Measurements from ENCODE around the gene ENPEP.
"Not testable (repeated sequence)": the region's sequence is repeated elsewhere in the genome, so short reads cannot be mapped to it uniquely, and the experiment has no call there.

The ENPEP gene

GRCh38 chr4:110543577-110543976, 67.6 kb downstream of the ENPEP start:
- DNase-seq (ENCODE audit: low read depth, low spot score): no peak
- H3K9me3 ChIP-seq (ENCODE audit: control insufficient read depth, insufficient read depth, low read length): no peaks in the 10 kb centered on the region
- no CpG with 5 or more reads among the region's 2 CpGs for WGBS (ENCODE audit: insufficient coverage, insufficient read length)

DNA sequence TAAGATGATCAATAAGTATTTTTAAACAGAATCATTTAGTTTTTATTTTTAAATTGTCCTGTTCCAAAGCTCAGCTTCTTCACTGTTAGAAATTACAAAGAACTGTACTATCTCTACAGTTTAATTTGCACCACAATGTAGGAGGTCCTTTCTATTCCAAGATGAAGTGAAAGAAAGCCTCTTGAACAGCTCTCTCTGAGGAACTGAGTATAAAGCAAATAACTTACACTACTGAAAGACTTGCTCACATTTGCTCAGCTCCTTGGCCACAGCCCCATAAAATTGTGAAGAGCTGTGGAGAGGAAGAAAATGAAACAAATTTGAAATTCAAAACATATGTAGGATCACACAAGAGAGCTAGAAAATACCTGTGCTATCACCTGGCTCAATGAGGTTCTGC, 68.6 kb downstream of the ENPEP start:
- H3K27me3 ChIP-seq (ENCODE audit: control insufficient read depth, insufficient read depth, low read length): no peaks in the 10 kb centered on the region
- no peaks in the 10 kb centered on the region for H3K36me3 ChIP-seq (ENCODE audit: control insufficient read depth, insufficient read depth, low read length)
- no peaks in the 10 kb centered on the region for H3K9me3 ChIP-seq (ENCODE audit: control insufficient read depth, insufficient read depth, low read length)
- no peak for DNase-seq (ENCODE audit: low read depth, low spot score)
- no peak overlapping the region for H3K27ac ChIP-seq (ENCODE audit: low read length)
- H3K4me1 ChIP-seq (ENCODE audit: control insufficient read depth, insufficient read depth, low read length): no peaks in the 10 kb centered on the region
- H3K4me3 ChIP-seq (ENCODE audit: low read length): no peak overlapping the region

More at GRCh38 chr4:110543577-110543976, 67.6 kb downstream of the ENPEP start:
- Histone ChIP-seq H3K4me3 (ENCODE audit: low read length) (no peak overlapping the region), H3K27ac (ENCODE audit: low read length) (no peak overlapping the region), H3K36me3 (ENCODE audit: control insufficient read depth, insufficient read depth, low read length) (no peaks in the 10 kb centered on the region), H3K4me1 (ENCODE audit: control insufficient read depth, insufficient read depth, low read length) (no peaks in the 10 kb centered on the region), H3K27me3 (ENCODE audit: control insufficient read depth, insufficient read depth, low read length) (no peaks in the 10 kb centered on the region)

DNA sequence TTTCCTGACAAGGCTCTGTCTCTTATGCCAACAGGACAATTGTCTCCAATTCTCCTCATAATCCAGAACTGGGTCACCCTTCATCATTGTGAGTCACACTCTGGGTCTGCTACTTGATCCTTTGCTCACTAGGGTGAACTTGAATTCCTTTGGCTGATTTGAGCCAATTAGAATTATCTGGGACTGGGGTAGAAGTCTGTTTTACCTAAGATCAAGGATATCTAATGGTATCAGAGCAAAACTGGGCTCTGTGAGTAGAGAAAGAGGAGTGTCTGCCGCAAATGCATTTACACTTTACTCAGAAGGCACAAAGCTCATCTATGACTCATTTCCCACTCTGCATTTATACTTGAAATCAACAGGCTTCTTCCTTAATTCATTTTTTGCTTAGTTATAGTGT, 74.3 kb downstream of the ENPEP start:
- WGBS (ENCODE audit: insufficient coverage, insufficient read length): no CpG with 5 or more reads among the region's 1 CpG
- Histone ChIP-seq H3K27me3 (ENCODE audit: control insufficient read depth, insufficient read depth, low read length) (no peaks in the 10 kb centered on the region), H3K27ac (ENCODE audit: low read length) (no peak overlapping the region), H3K9me3 (ENCODE audit: control insufficient read depth, insufficient read depth, low read length) (no peaks in the 10 kb centered on the region), H3K36me3 (ENCODE audit: control insufficient read depth, insufficient read depth, low read length) (no peaks in the 10 kb centered on the region), H3K4me3 (ENCODE audit: low read length) (no peak overlapping the region), H3K4me1 (ENCODE audit: control insufficient read depth, insufficient read depth, low read length) (no peaks in the 10 kb centered on the region)
- no peak for DNase-seq (ENCODE audit: low read depth, low spot score)

DNA sequence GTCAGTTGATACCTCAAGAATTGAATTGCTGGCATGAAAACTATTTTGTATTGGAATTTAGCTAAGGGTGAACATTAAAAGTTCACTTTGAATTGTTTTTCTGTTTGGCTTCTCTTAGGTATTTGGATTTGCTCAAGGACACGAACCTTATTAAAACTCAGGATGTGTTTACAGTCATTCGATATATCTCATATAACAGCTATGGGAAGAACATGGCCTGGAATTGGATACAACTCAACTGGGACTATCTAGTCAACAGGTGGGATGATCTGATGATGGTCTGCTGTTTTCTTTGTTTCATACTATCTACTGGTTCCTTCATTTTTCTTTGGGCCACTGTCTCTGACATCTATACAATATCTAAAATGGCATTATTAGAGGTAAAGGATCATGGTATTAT, 77.2 kb downstream of the ENPEP start:
- DNase-seq (ENCODE audit: low read depth, low spot score): no peak
- no peak overlapping the region for H3K4me3 ChIP-seq (ENCODE audit: low read length)
- H3K9me3 ChIP-seq (ENCODE audit: control insufficient read depth, insufficient read depth, low read length): no peaks in the 10 kb centered on the region
- no CpG with 5 or more reads among the region's 2 CpGs for WGBS (ENCODE audit: insufficient coverage, insufficient read length)
- no peak overlapping the region for H3K27ac ChIP-seq (ENCODE audit: low read length)
- H3K27me3 ChIP-seq (ENCODE audit: control insufficient read depth, insufficient read depth, low read length): no peaks in the 10 kb centered on the region
- no peaks in the 10 kb centered on the region for H3K4me1 ChIP-seq (ENCODE audit: control insufficient read depth, insufficient read depth, low read length)
- H3K36me3 ChIP-seq (ENCODE audit: control insufficient read depth, insufficient read depth, low read length): no peaks in the 10 kb centered on the region

DNA sequence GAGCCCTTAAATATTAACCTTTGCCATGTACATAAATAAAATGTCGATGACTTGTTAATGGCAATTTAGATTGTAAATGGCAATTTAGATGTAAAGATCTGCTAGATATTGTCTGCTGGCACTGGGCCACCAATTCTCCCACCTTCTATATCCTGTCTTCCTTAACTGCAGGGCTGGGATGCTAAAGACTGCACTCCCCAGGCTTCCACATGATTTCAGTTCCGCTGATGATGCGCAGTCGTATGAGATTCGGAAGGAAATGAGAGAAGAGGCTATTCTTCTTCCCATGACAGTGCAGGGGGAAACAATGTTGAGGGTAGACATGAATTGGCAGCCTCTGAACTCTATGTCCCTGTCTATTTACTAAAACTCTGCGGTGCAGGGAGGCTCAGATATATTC, 91.3 kb downstream of the ENPEP start:
- no peaks in the 10 kb centered on the region for H3K4me1 ChIP-seq (ENCODE audit: control insufficient read depth, insufficient read depth, low read length)
- no peak for DNase-seq (ENCODE audit: low read depth, low spot score)
- no CpG with 5 or more reads among the region's 6 CpGs for WGBS (ENCODE audit: insufficient coverage, insufficient read length)
- H3K27me3 ChIP-seq (ENCODE audit: control insufficient read depth, insufficient read depth, low read length): no peaks in the 10 kb centered on the region
- no peak overlapping the region for H3K4me3 ChIP-seq (ENCODE audit: low read length)
- no peaks in the 10 kb centered on the region for H3K36me3 ChIP-seq (ENCODE audit: control insufficient read depth, insufficient read depth, low read length)
- H3K27ac ChIP-seq (ENCODE audit: low read length): no peak overlapping the region
- H3K9me3 ChIP-seq (ENCODE audit: control insufficient read depth, insufficient read depth, low read length): no peaks in the 10 kb centered on the region

GRCh38 chr4:110576696-110577095, 100.7 kb downstream of the ENPEP start:
- H3K9me3 ChIP-seq (ENCODE audit: control insufficient read depth, insufficient read depth, low read length); H3K4me3 ChIP-seq (ENCODE audit: low read length); H3K27ac ChIP-seq (ENCODE audit: low read length); DNase-seq (ENCODE audit: low read depth, low spot score); H3K36me3 ChIP-seq (ENCODE audit: control insufficient read depth, insufficient read depth, low read length); H3K27me3 ChIP-seq (ENCODE audit: control insufficient read depth, insufficient read depth, low read length); H3K4me1 ChIP-seq (ENCODE audit: control insufficient read depth, insufficient read depth, low read length): not testable (repeated sequence)
- WGBS (ENCODE audit: insufficient coverage, insufficient read length): no CpG with 5 or more reads among the region's 2 CpGs

- H3K4me1 ChIP-seq (ENCODE audit: control insufficient read depth, insufficient read depth, low read length): no peaks in the 10 kb centered on the region
- no peak for DNase-seq (ENCODE audit: low read depth, low spot score)
- H3K36me3 ChIP-seq (ENCODE audit: control insufficient read depth, insufficient read depth, low read length): no peaks in the 10 kb centered on the region
- no peak overlapping the region for H3K4me3 ChIP-seq (ENCODE audit: low read length)
- no peaks in the 10 kb centered on the region; the same call in 1 of the 2 replicates for H3K9me3 ChIP-seq (ENCODE audit: control insufficient read depth, insufficient read depth, low read length)
- no peak overlapping the region for H3K27ac ChIP-seq (ENCODE audit: low read length)
- WGBS (ENCODE audit: insufficient coverage, insufficient read length): no CpG with 5 or more reads among the region's 7 CpGs
- H3K27me3 ChIP-seq (ENCODE audit: control insufficient read depth, insufficient read depth, low read length): no peaks in the 10 kb centered on the region
Observed at GRCh38 chr4:110586131-110586850, 110.3 kb downstream of the ENPEP start.

DNA sequence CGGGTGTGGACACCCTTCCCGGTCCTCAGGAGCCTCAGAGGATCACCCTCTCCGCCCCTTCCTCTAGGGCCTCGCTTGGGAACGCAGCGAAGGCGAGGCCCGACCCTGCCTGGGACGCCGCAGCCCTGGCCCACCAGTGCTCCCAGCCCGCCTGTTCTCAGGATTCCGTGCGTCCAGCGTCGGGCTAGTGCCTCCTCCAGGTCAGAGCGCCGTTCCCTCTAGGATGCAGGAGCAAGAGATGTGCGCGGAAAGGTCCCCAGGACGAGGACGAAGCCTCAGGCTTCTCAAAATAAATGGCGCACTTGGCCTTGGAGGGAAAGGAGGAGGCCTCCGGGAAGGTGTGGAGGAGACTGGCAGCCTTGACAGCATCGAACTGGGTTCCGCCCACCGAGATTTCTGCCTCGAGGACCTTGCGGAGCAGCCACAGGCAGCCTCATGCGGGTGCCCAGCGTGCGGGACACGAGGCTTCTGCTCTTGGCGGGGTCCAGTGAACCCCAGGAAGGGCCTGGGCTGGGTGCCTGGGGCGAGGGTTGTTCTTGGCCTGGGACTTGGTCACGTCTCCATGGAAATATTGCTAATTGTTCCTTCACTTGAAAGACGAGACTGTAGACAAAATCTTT, 111.8 kb downstream of the ENPEP start:
- H3K27ac ChIP-seq (ENCODE audit: low read length): no peak overlapping the region
- no peak overlapping the region for H3K4me3 ChIP-seq (ENCODE audit: low read length)
- no peaks in the 10 kb centered on the region; the same call in 1 of the 2 replicates for H3K9me3 ChIP-seq (ENCODE audit: control insufficient read depth, insufficient read depth, low read length)
- no peaks in the 10 kb centered on the region for H3K4me1 ChIP-seq (ENCODE audit: control insufficient read depth, insufficient read depth, low read length)
- WGBS (ENCODE audit: insufficient coverage, insufficient read length): no CpG with 5 or more reads among the region's 36 CpGs
- H3K36me3 ChIP-seq (ENCODE audit: control insufficient read depth, insufficient read depth, low read length): no peaks in the 10 kb centered on the region
- no peak for DNase-seq (ENCODE audit: low read depth, low spot score)
- no peaks in the 10 kb centered on the region for H3K27me3 ChIP-seq (ENCODE audit: control insufficient read depth, insufficient read depth, low read length)

DNA sequence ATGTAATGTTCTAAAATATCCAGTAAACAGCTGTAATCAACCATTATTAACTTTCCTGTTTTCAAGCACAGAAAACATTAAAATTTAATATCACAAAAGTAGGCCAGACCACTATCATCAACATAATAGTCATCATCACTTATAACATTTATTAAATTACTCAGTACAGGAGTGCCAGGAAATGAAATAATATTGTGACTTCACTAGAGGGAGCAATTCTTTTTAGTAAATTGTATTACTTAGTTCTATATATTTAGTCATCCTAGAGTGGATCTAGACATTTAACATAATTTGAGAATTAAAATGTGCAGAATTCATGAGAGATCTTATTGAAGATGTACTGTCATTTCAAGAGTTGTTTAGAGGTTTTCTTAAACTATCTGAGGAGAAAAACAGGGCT, 113.3 kb downstream of the ENPEP start:
- Histone ChIP-seq H3K27me3 (ENCODE audit: control insufficient read depth, insufficient read depth, low read length) (no peaks in the 10 kb centered on the region), H3K4me1 (ENCODE audit: control insufficient read depth, insufficient read depth, low read length) (no peaks in the 10 kb centered on the region), H3K36me3 (ENCODE audit: control insufficient read depth, insufficient read depth, low read length) (no peaks in the 10 kb centered on the region), H3K27ac (ENCODE audit: low read length) (no peak overlapping the region), H3K4me3 (ENCODE audit: low read length) (no peak overlapping the region), H3K9me3 (ENCODE audit: control insufficient read depth, insufficient read depth, low read length) (no peaks in the 10 kb centered on the region; the same call in 1 of the 2 replicates)
- no peak for DNase-seq (ENCODE audit: low read depth, low spot score)

- WGBS (ENCODE audit: insufficient coverage, insufficient read length): no CpG with 5 or more reads among the region's 1 CpG
- Histone ChIP-seq H3K4me1 (ENCODE audit: control insufficient read depth, insufficient read depth, low read length) (no peaks in the 10 kb centered on the region), H3K4me3 (ENCODE audit: low read length) (no peak overlapping the region)
Observed at GRCh38 chr4:110595583-110595982, 119.6 kb downstream of the ENPEP start.

GRCh38 chr4:110596431-110596830, 120.5 kb downstream of the ENPEP start:
- no CpG with 5 or more reads among the region's 2 CpGs for WGBS (ENCODE audit: insufficient coverage, insufficient read length)
- no peak overlapping the region for H3K27ac ChIP-seq (ENCODE audit: low read length)

More at GRCh38 chr4:110595583-110595982, 119.6 kb downstream of the ENPEP start:
- Histone ChIP-seq H3K27ac (ENCODE audit: low read length) (no peak overlapping the region), H3K9me3 (ENCODE audit: control insufficient read depth, insufficient read depth, low read length) (no peaks in the 10 kb centered on the region), H3K36me3 (ENCODE audit: control insufficient read depth, insufficient read depth, low read length) (no peaks in the 10 kb centered on the region), H3K27me3 (ENCODE audit: control insufficient read depth, insufficient read depth, low read length) (no peaks in the 10 kb centered on the region)
- no peak for DNase-seq (ENCODE audit: low read depth, low spot score)

More at GRCh38 chr4:110596431-110596830, 120.5 kb downstream of the ENPEP start:
- no peak for DNase-seq (ENCODE audit: low read depth, low spot score)
- no peak overlapping the region for H3K4me3 ChIP-seq (ENCODE audit: low read length)
- H3K36me3 ChIP-seq (ENCODE audit: control insufficient read depth, insufficient read depth, low read length): no peaks in the 10 kb centered on the region
- no peaks in the 10 kb centered on the region for H3K4me1 ChIP-seq (ENCODE audit: control insufficient read depth, insufficient read depth, low read length)
- H3K9me3 ChIP-seq (ENCODE audit: control insufficient read depth, insufficient read depth, low read length): no peaks in the 10 kb centered on the region
- H3K27me3 ChIP-seq (ENCODE audit: control insufficient read depth, insufficient read depth, low read length): no peaks in the 10 kb centered on the region

Measured in iPS DF 6.9 (cell line).